Stimulated activated naive CD4-positive, alpha-beta T cell (primary cell): ENCODE measurements around the gene LNX2.

Experiments used
- DNase-seq, 6 experiments: peaks; one replicate each; lab custom pipeline; 2025; lab: John Stamatoyannopoulos, UW

LNX2 gene

DNA sequence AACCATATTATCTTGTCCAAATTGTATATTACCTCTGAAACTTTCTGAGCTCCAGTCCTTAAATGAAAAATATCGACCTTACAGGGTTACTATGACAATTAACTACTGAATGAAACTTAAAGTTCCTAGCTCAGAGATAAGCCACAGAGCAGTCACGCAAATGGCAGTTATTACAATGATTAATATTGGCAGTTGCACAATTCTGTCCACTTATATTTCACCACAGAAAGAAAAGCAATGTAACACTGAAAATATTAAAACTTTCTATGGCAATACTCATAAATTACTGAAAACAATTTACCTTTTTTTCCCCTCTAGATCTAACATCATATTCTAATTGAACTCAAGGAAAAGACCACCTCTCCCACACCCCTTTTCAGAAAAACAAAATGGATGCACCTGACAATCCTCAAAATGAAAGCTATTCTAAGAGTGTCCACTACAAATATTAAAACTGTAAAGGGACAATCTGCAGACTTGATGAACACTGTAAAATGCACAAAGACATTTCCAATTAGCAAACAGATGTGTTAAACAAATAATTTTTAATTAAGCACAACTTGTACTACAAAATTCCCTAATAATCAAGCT, 14.6 kb downstream of the LNX2 start:
- DNase-seq = no peak

GRCh38 chr13:27605099-27605498, 15.2 kb downstream of the LNX2 start:
- no peak for DNase-seq

DNA sequence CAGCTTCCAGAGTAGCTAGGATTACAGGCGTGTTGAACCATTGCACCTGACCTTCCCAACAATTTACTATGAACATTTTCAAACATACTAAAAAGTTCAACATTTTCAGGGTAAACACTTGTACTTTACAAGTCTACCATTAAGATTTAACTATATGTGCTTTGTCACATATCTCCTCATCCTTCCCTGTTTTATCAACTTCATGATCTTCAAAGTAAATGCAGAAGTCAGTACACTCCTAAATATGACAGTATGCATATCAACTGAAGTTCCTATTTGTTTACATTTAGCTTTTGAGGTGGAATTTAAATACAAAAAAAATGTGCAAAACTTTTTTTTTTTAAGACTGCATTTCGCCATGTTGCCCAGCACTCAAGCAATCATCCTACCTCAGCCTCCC, 18.5 kb downstream of the LNX2 start:
- DNase-seq = no peak

- DNase-seq = no peak
Observed at GRCh38 chr13:27601208-27601607, 19.1 kb downstream of the LNX2 start.

GRCh38 chr13:27600711-27601110, 19.6 kb downstream of the LNX2 start:
- no peak for DNase-seq

- no peak for DNase-seq
Observed at GRCh38 chr13:27599845-27600553, 20.3 kb downstream of the LNX2 start.

- no peak for DNase-seq
Observed at GRCh38 chr13:27599096-27599495, 21.2 kb downstream of the LNX2 start.

DNA sequence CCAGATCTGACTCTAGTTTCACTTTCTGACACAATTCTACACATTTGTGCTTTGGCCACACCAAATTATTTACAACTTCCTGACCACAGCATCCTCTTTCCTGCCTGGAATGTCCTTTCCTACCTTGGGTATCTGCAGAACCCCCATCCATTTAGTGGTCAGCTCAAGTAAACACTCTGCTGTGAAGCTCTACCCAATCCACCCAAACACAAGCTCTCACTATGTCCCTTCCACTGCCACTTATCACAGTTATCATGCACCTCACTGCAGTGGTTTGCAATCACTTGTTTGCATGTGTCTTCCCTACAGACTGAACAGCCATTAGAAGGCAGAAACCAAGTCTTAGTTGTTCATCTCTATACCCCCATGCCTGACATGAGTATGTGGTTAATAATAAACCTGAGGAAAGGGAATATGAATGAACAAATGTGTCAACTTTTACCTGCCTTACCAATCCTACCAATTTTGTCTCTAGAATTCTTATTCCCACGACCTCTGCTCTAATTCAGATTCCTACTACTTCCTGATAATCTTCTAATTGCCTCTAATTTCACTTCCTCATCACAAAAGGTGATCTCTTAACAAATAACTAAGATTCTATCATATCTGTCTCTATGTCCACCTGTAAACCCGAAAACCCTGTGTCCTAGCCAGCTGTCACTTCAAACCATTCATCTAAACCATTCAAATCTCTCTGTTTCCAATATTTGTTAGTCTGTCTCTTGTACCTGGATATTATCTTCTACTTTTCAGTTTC, 25.1 kb downstream of the LNX2 start:
- no peak for DNase-seq

GRCh38 chr13:27593267-27593666, 27.1 kb downstream of the LNX2 start:
- DNase-seq = no peak

DNA sequence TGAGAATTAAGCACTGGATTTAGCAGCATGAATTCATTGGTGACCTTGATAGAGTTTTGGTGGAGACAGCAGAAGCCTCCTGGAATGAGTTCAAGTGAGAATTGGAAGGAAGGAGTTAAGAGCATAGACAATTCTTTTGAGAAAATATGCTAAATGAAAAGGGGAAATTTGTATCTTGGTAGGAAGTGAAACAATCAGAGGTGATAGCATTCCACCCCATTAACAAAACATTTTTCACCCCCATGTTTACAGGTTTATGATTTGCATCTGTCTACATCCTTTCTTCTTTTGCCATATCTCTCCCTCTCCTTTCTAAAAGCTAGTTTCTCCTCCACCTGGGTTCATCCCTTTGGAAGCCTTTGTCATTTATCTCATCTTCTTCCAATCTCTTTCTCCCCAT, 27.5 kb downstream of the LNX2 start:
- no peak for DNase-seq

DNA sequence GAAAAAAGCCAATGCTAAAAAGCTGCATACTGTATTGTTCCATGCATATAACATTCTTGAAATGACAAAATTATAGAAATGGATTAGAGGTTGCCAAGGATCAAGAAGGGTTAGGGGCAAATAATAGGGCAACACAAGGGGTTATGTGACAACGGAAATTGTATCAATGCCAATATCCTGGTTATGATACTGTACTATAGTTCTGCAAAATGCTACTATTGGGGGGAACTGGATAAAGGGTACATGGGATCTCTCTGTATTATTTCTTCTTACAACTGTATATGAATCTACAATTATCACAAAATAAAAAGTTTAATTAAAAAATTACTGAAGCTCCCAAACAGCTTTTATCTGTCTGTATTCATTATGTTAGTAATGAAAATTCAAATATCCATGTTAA, 31.9 kb downstream of the LNX2 start:
- DNase-seq = no peak

GRCh38 chr13:27587095-27587746, 33.1 kb downstream of the LNX2 start:
- DNase-seq = no peak

- DNase-seq = peak in 3 of 6 experiments; percentile 4 to 19 (median 16)
Observed at GRCh38 chr13:27583645-27584044, 36.7 kb downstream of the LNX2 start.

DNA sequence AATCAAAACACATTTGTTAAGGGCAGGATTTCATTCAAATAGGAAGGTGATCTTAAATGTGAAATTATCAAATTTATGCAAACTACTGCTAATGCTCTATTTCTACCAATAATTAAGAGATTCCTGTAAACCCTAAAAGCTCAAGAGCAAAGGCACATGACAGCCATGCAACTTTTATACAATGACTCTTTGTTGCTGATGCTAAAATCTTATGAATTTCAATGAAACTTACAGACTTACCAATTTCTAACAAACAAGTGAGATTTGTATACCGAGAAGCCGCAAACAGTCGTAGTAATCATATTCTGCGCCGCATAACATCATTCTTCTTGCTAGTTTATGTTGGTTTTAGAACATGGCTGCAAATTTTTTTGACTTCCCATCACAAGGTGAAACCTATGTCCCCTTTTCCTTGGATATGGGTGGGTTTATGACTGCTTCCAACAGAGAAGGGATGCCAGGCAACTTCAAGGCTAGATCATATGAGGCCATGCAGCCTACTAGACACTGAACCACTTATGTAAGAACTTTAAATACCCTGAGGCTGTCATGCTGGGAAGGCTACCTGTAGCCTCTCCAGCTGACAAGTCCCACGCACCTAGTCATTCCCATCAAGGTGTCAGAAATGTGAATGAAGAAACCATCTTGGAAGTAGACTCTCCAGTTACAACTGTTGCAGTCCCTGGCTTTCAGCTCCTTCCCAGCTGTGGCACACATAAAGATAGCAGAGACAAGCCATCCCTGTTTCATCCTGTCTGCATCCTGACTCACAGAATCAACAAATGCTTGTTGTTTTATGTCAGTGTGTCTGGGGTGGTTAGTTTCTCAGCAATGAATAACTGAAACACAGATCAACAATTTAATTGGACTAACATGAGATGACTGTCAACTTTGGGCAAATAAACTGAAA, 42.0 kb downstream of the LNX2 start:
- no peak for DNase-seq

GRCh38 chr13:27574661-27575060, 45.7 kb downstream of the LNX2 start:
- DNase-seq = no peak

- DNase-seq = no peak
Observed at GRCh38 chr13:27573265-27573664, 47.1 kb downstream of the LNX2 start.

DNA sequence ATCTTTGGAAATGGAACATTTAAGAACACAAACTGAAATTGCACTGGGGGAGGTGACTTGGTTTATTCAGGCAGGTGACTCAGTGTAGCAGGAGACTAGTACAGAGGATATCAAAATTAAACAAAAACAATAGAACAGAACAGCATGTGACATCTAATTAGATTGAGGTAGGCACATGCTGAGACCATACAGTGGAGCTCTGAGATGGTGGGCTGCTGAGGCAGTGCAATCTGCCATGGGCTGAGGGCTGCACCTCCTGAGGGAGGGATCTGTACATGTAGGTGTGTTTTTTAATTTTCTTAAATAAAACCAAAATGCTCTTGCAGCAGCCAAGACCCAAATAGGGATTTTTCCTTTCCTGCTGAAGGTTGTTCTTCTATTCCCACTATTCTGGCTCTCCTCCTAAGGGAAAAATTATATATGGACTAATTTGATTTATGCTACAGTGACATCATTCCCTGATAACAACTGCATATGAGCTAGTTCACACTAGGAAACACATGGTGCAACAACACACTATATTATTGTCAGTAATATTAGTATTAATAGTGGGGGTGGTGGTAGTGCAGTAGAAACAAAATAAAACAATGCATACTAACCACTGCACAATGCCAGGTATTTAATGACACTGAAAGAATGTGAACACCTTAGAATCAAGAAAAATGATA, 48.0 kb downstream of the LNX2 start:
- DNase-seq = no peak

GRCh38 chr13:27570906-27571305, 49.4 kb downstream of the LNX2 start:
- no peak for DNase-seq

GRCh38 chr13:27569405-27569804, 50.9 kb downstream of the LNX2 start:
- DNase-seq = no peak

DNA sequence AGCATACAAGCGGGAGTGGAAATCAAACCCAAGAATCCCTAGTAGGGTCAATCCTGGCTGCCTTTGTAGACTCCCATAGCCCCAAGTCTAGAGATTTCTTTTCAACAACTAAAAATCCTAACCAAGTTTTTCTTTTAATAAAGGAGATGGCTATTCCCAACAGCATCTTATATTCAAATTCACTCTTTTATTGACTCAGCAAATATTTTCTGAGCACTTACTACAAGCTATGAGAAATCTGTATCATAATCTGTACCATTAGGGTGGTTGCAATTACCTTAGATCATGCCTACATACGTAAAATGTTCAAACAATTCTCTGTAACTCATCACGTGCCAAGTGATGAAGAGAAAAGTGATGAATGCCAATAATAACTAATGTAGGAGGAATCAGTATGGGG, 54.5 kb downstream of the LNX2 start:
- DNase-seq = no peak

GRCh38 chr13:27562457-27562856, 57.9 kb downstream of the LNX2 start:
- no peak for DNase-seq
